NCI-H1417 treated with DMSO at 0.1 percent for 48 hours (cell line): ENCODE measurements around the gene ABO.
"Not testable (repeated sequence)": the region's sequence is repeated elsewhere in the genome, so short reads cannot be mapped to it uniquely, and the experiment has no call there.

ENCODE experiments used
- DNase-seq: peaks from one replicate; lab custom pipeline; 2025; lab: John Stamatoyannopoulos, UW

The ABO gene

DNA sequence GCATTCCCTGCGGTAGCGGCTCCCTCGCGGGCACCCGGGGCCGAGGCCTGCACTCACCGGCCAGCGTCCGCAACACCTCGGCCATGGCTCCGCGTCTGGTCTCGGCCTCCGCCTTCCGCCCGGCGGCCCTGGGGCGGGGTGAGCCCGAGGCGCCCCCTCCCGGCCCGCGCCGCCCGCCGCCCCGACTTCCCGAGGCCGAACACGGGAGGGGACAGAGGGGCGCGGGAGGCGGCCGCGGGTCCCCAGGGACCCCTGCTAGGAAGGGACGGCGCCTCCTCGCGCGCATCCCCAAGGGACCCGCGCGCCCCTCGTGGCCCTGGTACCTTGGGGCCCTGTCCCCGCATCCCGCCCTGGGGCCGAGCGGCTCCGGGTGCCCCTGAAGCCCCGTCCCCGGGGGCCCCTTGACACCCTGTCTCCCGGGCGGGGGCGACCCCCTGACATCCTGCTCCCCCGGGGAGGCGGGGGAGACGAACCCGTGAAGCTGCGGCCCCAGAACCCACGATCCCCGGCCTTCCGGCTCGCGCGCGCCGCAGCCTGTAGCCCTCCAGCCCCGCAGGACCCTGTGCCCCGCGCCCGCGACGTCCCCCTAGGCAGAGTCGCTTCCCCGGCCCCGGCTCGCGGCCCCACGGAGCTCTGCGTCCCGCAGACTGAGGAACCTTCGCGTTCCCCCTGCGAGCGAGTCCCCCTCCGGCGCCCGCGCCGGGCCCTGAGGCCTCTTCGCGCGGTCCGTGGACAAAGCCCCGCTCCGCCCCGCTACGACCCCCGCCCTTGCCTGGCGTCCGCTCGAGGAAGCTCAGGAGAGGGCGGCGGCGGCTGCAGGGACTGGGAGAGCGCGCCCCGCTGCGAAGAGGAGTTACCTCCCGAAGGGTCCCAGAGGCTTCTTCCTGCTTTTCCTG is at the start of gene ABO:
Gene ABO (minus strand): TSS at position 97 of the 896 bp plus-strand sequence.
- DNase-seq: no peak

DNA sequence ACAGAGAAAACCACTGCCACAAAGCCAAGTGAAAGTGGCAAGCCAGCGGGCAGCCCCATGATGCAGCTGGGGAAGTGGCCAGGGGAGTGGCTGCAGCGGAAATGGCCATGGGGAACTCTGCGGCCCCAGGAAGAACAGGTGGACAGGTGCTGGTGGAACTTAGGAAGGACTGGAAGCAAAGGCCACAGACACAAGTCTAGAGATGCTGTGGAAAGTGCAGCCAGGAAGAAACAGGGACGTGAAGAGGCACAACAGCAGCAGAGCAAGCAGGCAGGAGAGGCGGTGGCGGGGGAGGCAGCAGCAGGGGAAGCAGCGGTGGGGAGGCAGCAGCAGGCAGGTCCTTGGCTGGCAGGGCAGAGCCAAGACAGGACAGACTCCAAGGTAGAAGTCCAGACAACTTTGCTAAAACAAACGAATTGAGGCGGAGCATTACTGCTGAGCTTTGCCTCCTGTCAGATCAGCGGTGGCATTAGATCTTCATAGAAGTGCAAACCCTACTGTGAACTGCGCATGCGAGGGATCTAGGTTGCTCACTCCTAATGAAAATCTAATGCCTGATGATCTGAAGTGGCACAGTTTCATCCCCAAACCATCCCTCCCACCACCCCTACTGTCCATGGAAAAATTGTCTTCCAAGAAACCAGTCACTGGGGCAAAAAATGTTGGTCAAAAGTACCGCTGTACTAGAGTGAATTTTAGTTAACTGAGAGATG is 49.1 kb upstream of the ABO start:
- DNase-seq: no peak

DNA sequence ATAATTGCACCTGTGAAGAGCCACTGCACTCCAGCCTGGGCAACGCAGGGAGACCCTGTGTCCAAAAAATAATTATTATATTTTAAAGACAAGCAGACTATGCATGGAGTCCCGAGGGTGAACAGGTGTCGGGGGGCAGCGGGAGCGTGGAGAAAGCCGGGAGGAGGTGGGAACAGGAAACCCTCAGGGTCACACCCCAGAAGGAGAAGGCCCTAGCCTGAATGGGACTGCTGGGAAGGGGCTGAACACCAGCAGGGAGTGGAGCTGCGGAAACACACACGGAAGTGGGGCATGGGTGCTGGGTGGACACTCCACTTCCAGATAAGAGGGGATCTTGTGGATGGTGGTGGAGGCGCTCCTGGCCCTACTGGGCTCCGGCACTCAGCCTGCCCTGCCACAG is 48.2 kb upstream of the ABO start:
- no peak for DNase-seq

DNA sequence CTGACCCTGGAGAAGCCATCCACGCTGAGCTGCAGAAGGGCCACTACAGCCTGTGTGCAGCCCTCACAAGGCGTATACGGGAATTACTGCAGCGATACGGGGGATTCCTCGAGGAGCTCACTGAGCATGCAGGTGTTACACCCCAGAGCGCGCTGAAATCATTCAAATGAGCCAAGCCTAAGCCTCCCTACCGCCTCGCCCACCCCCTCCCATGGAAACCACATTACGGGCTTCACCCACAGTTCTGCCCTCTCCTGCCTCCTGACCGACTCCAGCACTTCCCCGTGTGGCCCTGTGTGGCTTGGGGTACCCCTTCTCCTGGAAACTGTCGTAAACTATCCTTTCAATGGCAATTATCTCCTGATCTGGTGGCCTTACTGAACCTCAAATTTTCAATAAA is 47.7 kb upstream of the ABO start:
- no peak for DNase-seq

DNA sequence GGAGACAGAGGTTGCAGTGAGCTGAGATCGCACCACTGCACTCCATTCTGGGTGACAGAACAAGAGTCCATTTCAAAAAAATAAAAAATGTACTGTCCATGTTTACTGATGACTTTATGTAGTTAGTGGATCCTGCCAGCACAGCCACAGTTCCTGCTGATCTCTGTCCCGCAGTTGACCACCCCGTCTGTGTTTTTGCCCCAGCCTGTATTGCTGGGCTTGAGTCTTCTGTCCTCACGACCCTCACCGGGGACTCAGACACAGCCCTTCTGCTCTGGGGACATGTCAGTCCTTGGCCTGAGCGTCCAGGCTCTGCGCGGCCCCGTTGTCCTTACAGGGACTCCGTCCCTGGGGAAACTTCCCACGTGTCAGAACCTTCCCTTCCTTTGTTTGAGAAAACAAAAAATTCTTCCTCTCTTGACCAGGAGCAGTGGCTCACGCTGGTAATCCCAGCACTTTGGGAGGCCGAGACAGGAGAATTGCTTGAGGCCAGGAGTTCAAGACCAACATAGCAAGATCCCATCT is 46.5 kb upstream of the ABO start:
- DNase-seq: no peak

DNA sequence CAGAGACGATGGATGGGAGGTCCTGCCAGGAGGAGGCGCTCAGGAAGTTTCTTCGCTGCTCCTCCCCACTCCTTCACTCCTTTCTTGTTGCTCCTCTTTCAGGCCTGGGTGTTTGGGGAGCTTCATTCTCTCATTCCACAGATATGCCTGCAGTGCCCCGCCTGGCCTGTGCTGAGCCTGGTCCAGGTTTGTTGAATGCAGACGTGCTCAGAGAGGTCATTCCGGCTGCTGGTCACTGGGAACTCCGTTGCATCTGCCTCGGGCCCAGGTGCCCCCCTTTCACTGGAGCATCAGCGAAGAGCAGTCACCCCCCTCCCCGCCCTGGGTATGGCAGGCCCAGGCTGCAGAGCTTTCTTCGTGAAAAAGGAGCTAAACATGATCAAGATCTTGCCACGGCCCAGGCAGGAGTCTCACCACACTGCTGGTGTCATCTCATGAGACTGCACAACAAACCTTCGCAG is 45.5 kb upstream of the ABO start:
- no peak for DNase-seq

DNA sequence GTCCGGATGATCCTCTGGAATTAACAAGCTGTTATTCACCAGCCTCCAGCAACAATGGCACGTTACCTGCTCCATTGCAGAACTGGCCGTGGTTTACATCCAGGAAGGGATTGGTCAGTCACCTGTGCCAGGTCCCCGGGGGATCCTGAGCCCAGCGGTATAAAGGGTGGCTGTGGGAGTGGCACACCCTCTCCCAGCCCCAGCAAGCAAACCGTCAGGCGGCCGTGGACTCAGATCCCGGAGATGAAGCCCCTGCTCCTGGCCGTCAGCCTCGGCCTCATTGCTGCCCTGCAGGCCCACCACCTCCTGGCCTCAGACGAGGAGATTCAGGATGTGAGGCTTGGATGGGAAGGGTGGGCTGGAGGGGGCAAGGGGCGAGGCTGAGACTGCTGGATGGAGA is 42.5 kb upstream of the ABO start:
- DNase-seq: not testable (repeated sequence)

DNA sequence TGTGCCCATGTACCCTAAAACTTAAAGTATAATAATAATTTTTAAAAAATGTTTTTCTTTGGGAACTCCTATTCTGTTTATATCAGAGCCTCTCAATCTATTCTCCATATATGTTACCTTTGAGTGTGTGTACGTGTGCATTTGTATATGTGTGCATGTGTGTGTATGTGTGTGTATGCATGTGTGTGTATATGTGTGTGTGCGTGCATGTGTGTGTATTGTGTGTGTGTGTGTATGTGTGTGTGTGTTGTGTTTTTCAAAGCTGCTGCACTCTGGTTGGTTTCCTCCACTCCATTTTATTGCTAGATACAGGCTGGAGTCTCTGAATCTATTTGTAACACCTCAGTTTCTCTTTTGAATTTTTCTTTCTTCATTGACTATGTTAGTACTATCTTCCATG is 41.0 kb upstream of the ABO start:
- no peak for DNase-seq

DNA sequence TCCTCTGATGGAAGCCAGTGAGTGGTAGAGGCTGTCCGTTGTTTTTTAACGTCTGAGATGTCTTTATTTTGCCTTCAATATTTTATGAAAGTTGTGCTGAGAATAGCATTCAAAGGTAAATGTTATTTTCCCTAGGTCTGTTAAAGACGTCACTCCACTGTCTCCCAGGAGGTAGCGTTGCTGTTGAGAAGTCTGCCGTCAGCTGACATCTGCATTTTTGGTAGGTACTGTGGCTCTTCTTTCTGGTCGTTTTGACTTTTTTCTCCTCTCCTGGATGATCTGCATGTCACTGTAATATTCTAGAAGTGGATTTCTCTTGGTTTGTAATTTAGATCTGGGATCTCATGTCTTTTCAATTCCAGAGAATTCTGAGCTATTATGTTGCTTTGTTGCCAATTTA is 34.6 kb upstream of the ABO start:
- no peak for DNase-seq

DNA sequence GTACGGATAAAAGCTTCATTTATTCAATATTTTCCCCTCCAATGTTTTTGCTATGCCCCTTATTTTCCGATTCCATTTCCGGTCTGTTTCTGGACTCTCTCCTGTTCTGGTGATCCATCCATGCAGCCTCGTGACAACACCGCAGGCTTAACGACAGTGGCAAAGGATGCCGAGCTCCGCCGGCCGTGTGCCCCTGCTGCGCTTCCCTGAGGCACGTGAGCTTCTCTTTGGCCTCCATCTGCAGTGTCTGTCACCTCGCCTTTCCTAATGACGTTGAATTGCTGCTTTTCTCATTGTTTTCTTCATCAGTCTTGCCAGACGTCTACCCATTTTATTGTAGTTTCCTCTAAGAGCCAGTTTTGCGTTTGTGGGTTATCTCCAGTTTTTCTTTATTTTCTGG is 32.3 kb upstream of the ABO start:
- DNase-seq: no peak

DNA sequence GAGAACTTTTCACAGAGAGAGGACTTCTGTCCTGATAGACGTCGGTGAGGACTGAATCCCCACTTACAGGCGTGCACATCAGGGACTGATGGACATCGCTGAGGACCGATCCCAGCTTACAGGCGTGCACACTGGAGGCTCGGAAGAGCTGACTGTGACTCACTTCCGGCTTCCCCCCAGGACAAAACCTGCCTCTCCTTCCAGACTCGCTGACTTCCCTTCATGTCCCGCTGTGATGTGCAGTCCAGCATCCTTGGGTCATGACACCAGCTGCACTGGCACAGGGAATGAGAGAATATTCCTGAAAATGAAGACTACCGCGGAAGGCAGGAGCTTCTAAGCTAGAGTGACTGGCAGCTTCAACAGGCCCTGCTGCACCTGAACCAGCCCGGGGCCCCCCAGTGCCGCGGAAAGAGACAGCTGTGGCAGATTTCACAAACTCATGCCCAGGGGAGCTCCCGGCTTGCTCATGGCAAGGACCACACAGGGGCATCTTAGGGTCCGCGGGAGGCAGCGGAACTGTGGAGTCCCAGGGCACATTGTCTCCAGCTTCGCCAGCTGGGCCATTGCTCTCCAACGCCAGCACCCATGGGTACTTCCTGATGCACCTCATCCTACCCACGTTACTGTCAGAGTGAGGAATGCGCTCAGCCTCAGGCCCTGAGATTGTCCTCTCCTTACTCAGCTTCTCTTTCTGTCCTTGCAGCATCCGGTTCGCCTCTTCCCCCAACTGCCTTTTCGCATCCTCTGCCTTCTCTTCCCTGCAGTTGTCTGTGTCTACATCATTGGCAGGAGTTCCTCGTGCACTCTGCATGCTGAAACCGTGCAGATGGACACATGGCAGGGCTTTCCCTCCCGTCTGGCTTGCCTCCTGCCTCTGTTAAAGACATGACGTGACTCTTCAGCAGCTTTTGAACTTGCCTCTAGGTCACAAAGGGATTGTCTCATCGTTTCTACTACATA is 31.5 kb upstream of the ABO start:
- no peak for DNase-seq

DNA sequence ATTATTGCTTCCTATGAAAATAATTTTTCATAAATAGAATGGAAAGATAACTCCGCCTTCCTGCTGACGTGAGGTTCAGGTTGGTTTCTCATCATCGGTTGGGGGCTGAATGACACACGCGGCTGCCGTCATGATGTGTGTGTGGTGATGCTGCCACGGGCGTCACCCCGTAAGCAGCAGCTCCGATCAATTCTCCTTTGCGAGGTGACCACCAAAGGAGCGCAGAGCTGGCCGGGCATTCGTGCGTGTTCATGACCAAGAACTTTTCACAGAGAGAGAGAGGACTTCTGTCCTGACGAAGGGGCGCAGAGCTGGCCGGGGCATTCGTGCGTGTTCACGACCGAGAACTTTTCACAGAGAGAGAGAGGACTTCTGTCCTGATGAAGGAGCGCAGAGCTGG is 30.7 kb upstream of the ABO start:
- DNase-seq: no peak

DNA sequence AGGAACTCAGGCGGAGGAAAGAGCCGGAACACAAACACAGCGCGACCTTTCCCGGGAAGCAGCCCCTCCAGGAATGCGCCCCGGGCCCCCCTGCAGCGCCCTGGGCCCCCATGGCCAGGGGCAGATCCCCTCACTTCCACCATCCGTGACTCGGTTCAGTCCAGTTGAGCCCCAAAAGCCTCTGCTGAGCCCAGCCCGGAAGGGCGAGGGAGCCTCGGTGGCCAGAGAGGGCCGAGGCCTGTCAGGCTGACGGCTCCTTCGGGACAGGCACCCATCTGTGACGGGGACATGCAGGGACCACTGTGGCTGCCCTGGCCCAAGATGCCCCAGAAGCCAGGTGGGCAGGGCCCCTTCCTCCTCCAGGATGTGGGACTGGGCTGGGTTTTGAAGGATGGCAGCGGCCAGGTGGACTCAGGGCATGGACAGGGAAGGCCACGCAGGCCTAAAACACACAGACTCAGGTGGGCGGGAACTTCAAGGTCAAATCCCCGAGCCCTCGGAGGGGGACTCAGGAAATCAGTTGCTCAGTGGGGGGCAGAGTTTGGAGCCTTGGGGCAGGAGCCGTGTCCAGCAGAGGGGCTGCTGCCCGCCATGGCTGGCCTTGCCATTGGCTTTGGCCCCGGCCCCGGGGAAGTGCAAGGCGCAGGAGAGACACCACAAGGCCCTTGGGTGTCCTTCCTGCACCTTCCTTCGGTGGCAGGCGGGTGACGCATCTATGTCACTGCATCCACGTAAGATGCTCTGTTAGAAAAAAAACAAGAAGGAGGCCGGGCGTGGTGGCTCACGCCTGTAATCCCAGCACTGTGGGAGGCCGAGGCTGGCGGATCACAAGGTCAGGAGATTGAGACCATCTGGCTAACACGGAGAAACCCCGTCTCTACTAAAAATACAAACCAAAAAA is 29.7 kb upstream of the ABO start:
- no peak for DNase-seq

DNA sequence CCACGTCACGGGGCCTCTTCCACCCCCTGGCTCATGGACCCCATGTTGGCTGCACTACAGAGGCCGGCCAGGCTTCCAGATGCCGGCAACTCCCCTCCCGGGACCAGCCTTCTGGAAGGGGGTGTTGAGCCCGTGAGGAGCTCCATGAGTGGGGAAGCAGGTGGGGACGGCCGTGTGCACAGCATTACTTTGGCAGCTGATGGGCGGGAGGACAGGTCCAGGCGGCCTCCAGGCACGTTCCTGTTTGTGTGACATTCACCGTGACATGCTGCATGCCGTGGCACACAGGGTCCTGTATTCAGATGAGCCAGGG is 29.1 kb upstream of the ABO start:
- no peak for DNase-seq

DNA sequence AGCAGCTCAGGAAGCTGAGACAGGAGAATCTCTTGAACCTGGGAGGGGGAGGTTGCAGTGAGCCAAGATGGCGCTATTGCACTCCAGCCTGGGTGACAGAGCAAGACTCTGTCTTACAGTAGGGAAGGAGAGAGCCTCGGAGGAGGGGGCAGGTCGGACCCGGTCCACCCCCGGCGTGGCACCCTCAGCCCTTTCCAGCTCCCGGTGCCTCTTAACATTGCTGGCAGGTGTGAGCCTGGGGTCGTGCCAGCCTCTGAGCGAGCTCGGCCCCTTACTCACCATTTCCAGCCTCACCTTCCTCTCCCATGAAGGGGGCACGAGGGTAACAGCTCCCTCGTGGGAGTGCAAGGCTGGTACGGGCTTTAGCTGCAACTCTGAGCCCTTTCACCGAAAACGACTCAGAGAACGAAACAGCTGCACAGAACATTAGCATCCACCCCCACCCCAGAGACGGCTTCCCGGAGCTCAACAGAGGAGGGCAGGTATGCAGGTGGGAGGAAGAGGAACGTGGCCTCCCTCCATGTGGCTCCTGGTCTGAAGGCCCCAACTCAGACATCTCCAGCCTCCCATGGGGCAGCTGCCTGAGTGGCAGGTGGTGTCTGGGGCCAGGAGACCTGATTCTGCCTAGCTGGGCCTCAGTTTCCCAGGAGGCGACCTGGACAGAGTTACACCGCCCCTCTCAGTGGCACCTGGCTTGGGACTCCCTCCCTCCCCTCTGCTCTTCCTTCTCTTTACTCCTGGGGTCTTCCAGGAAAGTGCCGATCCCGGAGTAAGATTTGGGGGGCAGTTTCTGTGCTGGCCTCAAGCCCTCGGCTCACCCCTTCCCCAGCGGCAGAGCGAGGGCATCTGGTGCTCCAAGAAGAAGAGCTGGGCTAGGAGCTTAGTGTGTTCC is 28.5 kb upstream of the ABO start:
- no peak for DNase-seq

DNA sequence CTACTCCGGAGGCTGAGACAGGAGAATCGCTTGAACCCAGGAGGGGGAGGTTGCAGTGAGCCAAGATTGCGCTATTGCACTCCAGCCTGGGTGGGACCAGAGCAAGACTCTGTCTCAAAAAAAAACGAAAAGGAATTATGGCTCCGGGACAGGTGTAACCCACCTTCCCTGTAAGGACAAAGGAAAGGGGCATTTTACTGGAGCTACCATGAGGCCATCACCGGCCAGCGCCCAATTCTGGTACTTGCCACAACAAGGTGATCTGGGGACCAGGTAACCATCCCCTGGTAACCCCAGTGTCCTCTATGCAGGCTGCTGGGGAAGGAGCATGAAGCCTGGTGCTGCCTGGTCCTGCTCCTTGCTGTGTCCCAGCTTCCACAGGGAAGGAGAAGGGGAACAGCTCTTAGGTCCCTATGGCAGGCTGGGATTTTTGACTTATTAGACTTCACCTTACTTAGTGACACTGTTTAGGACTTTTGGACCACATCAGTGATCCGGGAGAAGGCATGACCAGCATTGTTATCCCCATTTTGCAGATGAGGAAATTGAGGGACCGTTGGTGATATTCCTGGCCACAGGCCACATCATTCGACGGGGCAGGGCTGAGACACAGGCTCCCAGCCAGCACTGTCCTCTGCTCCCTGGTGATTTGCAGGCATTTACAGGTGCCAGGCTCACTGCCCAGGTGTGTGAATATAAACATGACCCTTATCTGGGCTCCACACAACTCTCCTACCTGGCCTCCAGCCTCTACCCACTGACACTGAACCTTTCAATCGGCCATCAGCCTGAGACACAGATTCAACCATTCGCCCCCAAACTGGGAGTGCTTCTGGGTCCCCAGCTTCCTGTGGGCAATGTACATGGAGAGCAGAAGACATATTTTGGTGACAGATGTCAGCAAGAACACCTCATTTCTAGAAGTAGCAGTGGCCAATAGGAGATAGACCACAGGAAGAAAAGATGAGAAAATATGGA is 26.5 kb upstream of the ABO start:
- no peak for DNase-seq

DNA sequence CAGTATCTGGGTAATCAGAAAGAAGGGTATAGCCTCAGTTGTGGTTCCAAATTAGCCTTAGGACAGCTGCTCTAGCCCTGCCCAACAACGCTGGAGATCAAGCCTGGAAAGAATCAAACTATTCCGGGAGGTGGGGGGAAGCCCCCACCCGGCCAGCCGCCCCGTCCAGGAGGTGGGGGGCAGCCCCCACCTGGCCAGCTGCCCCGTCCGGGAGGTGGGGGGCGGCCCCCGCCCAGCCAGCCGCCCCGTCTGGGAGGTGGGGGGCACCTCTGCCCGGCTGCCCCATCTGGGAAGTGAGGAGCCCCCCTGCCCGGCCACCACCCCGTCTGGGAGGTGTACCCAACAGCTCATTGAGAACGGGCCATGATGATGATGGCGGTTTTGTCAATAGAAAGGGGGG is 25.0 kb upstream of the ABO start:
- DNase-seq: not testable (repeated sequence)

DNA sequence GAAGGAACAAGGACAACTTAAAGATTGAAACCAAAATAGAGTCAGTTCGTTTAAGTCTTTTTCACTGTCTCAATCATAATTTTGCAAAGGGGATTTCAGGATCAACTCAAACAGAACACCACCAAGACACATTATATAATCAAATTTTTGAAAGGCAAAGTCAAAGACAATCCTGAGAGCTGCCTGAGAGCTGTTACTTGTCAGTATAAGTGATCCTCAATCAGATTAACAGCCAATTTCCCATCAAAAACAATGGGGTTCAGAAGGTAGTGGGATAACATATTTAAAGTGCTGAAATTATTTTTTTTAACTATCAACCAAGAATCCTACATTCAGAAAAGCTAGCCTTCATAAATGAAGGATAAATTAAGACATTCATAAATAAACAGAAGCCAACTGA is 19.3 kb upstream of the ABO start:
- no peak for DNase-seq

DNA sequence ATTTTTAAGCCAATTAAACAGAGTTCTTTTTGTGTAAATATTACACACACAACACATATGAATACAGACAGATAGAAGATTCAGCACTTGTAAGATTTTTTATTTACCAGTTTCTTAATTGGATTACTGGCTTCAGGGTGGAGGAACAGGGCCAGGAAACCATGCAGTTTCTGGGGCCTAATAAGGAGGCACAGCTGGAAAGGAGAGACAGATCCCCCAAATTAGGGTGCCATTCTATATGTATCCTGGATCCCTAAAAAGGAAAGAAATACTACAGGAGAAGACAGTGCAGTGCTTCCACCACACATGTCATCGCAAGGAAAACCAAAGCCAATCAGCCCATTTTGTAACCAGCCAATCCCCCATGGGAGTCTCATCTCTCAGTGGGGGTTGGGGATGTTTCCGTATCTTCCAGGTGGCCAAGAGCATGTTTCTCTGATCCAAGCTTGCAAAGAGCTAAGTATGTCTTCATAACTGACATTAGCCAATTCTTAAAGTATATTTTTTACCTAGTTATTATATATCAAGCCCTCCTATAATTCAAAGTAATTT is 15.8 kb upstream of the ABO start:
- no peak for DNase-seq
